GM12878 (cell line): ENCODE measurements around the gene CTIF.

Source experiments
- JUND ChIP-seq: IDR thresholded peaks from 2 replicates; pipeline ENCODE4 v1.6.1; 2012; ENCODE audit warnings: low read depth, mild to moderate bottlenecking, low read length, improper control_type of control experiment, moderate library complexity
- KLF5 ChIP-seq: fragments of 450-650 bp; IDR thresholded peaks from 2 replicates; pipeline ENCODE4 v1.6.1; 2014; ENCODE audit warnings: mild to moderate bottlenecking; ENCODE audit not compliant: partially characterized antibody

- TF ChIP-seq JUND (no peak), KLF5 (no peak)
Observed at GRCh38 chr18:48743886-48744285, 205.1 kb downstream of the CTIF start.
